Measurements from ENCODE around the gene OTOP1. TPM values are rescaled to one million over a fixed set of nuclear protein-coding genes. Genes with fewer than 3 reads are reported as not detected.

OTOP1 gene
- total RNA-seq, 1 experiment from 2014 or later: not detected

- Histone ChIP-seq H2BK20ac (ENCODE audit: low read depth, low read length, poor library complexity, severe bottlenecking) (no peak overlapping the region), H3K79me1 (ENCODE audit: insufficient read depth, low read depth, low read length, poor library complexity, severe bottlenecking) (no peaks in the 10 kb centered on the region), H3K9ac (ENCODE audit: extremely low read depth, insufficient read length, low read length) (no peak overlapping the region), H4K5ac (ENCODE audit: insufficient read length, low read depth, low read length) (no peak overlapping the region), H3K23ac (ENCODE audit: insufficient read length, low read depth, low read length) (no peak overlapping the region), H3K56ac (ENCODE audit: insufficient read length, low read depth, low read length) (no peak overlapping the region), H3K23me2 (ENCODE audit: insufficient read length, low read depth, low read length, poor library complexity, severe bottlenecking) (no peaks in the 10 kb centered on the region), H2AK5ac (ENCODE audit: insufficient read length, low read length) (no peak overlapping the region), H3K4ac (ENCODE audit: low read depth, low read length) (no peak overlapping the region), H3K4me1 (ENCODE audit: insufficient read depth, low read length) (no peaks in the 10 kb centered on the region), H2BK12ac (ENCODE audit: insufficient read length, low read depth, low read length) (no peak overlapping the region), H3K27ac (ENCODE audit: insufficient read length, low read depth, low read length) (no peak overlapping the region), H3T11ph (ENCODE audit: low read length) (no peak overlapping the region), H3K18ac (ENCODE audit: insufficient read length, low read depth, low read length) (no peak overlapping the region), H2BK15ac (ENCODE audit: low read depth, low read length) (no peak overlapping the region), H4K91ac (ENCODE audit: insufficient read length, low read depth, low read length) (no peak overlapping the region), H3K79me2 (ENCODE audit: insufficient read depth, low read length) (no peaks in the 10 kb centered on the region; the same call in 1 of the 2 replicates), H3K9me3 (ENCODE audit: control insufficient read depth, low read depth, low read length) (no peaks in the 10 kb centered on the region), H4K20me1 (ENCODE audit: control insufficient read depth, insufficient read depth, insufficient read length) (no peaks in the 10 kb centered on the region), H3K4me2 (ENCODE audit: insufficient read depth, insufficient read length, low read length) (no peak overlapping the region), H3K14ac (ENCODE audit: insufficient read depth, low read length) (no peak overlapping the region), H2BK5ac (ENCODE audit: insufficient read length, low read length) (no peak overlapping the region), H4K8ac (replicated peaks; ENCODE audit: insufficient read length, low read depth, low read length) (no peak overlapping the region), H3K27me3 (ENCODE audit: insufficient read depth, low read length) (no peaks in the 10 kb centered on the region), H2AFZ (ENCODE audit: low read length) (no peak overlapping the region), H2BK120ac (ENCODE audit: low read depth, low read length, poor library complexity, severe bottlenecking) (no peak overlapping the region)
- Mint-ChIP-seq H3K4me1 (peaks cover 12 to 14% of the 10 kb centered on the region in 2 experiments), H3K36me3 (ENCODE audit: insufficient read depth in 1 of 3, low read depth in 3 of 3) (no peaks in the 10 kb centered on the region), H3K27ac (no peak overlapping the region), H3K27me3 (ENCODE audit: low read depth) (peaks cover 19% of the 10 kb centered on the region), H3K9me3 (peaks cover 5% of the 10 kb centered on the region in 2 experiments; a peak in 3 of 5 replicates), H3K4me3 (no peak overlapping the region)
- no peak for DNase-seq
- no peak for TF ChIP-seq CTCF (conservative IDR thresholded peaks at IDR 0.05)
- WGBS (ENCODE audit: extremely low coverage, insufficient read length, low lambda C conversion rate): no CpG with 5 or more reads among the region's 3 CpGs
Observed at GRCh38 chr4:4204401-4204745, 22.4 kb downstream of the OTOP1 start.
